Neural progenitor cell (in vitro differentiated cells): ENCODE data around the gene ZFPL1. TPM values are rescaled to one million over a fixed set of nuclear protein-coding genes. Genes with fewer than 3 reads are reported as not detected.

Source experiments
- DNase-seq: peaks from one replicate; pipeline ENCODE4 v3.0.0-alpha.2; 2016; ENCODE audit warnings: low spot score
- H2AFZ ChIP-seq: fragments of 200-600 bp; sonication (generic); replicated peaks from 2 replicates; pipeline ENCODE4 v1.6.1; 2016; ENCODE audit warnings: antibody characterized with exemption
- H3F3A ChIP-seq: fragments of 200-600 bp; sonication (generic); 2 replicates; pipeline ENCODE4 v1.6.1; 2016; ENCODE audit warnings: antibody characterized with exemption, low read depth
- H3K27ac ChIP-seq: fragments of 200-600 bp; sonication (generic); 2 replicates; pipeline ENCODE4 v1.5.1; 2016; ENCODE audit warnings: mild to moderate bottlenecking
- H3K27me3 ChIP-seq: fragments of 200-600 bp; sonication (generic); 2 replicates; pipeline ENCODE4 v1.6.1; 2016; ENCODE audit warnings: mild to moderate bottlenecking, moderate library complexity
- H3K36me3 ChIP-seq: fragments of 200-600 bp; sonication (generic); 2 replicates; pipeline ENCODE4 v1.5.1; 2016
- H3K4me1 ChIP-seq: fragments of 200-600 bp; sonication (generic); 2 replicates; pipeline ENCODE4 v1.6.1; 2016; ENCODE audit warnings: mixed run types
- H3K4me2 ChIP-seq: fragments of 200-600 bp; sonication (generic); 2 replicates; pipeline ENCODE4 v1.6.1; 2016
- H3K4me3 ChIP-seq: fragments of 200-600 bp; sonication (generic); 2 replicates; pipeline ENCODE4 v1.5.1; 2016
- H3K79me2 ChIP-seq: fragments of 200-600 bp; sonication (generic); 2 replicates; pipeline ENCODE4 v1.6.1; 2016; ENCODE audit warnings: low read depth
- H3K9ac ChIP-seq: fragments of 200-600 bp; sonication (generic); 2 replicates; pipeline ENCODE4 v1.6.1; 2016
- H3K9me3 ChIP-seq: fragments of 200-600 bp; sonication (generic); 2 replicates; pipeline ENCODE4 v1.5.1; 2016; ENCODE audit warnings: low read depth
- H4K20me1 ChIP-seq: fragments of 200-600 bp; sonication (generic); 2 replicates; pipeline ENCODE4 v1.6.1; 2016; ENCODE audit warnings: low read depth
- H3K27ac Mint-ChIP-seq: 3 replicates; pipeline ENCODE4 v1.8.0; 2021; ENCODE audit warnings: mixed read lengths
- H3K27me3 Mint-ChIP-seq: 2 replicates; pipeline ENCODE4 v1.8.0; 2022; ENCODE audit warnings: low read depth, mild to moderate bottlenecking, inconsistent platforms, moderate library complexity, mixed read lengths; ENCODE audit not compliant: insufficient read depth
- H3K36me3 Mint-ChIP-seq: 3 replicates; pipeline ENCODE4 v1.8.0; 2021; ENCODE audit warnings: mixed read lengths
- H3K4me1 Mint-ChIP-seq: 3 replicates; pipeline ENCODE4 v1.8.0; 2021; ENCODE audit warnings: mixed read lengths
- H3K4me3 Mint-ChIP-seq: 3 replicates; pipeline ENCODE4 v1.8.0; 2021; ENCODE audit warnings: mild to moderate bottlenecking, moderate library complexity, mixed read lengths
- H3K9me3 Mint-ChIP-seq: 3 replicates; pipeline ENCODE4 v1.8.0; 2020; ENCODE audit warnings: mixed read lengths
- EZH2 ChIP-seq: fragments of 200-600 bp; sonication (generic); IDR thresholded peaks from 2 replicates; pipeline ENCODE4 v1.6.1; 2017; ENCODE audit warnings: antibody characterized with exemption, mild to moderate bottlenecking, moderate library complexity
- EZH2phosphoT487 ChIP-seq: fragments of 200-600 bp; sonication (generic); IDR thresholded peaks from 2 replicates; pipeline ENCODE4 v1.6.1; 2017; ENCODE audit warnings: antibody characterized with exemption
- total RNA-seq: library from RNA; depleted of rRNA; stranded (reverse); fragments of >200 nt; gene quantifications from 2 replicates; pipeline ENCODE4 v1.2.3, GENCODE V29; 2015; ENCODE audit warnings: low replicate concordance
- TF ChIP-seq, protein P1 (sequence below): fragments of 200-600 bp; sonication (generic); IDR thresholded peaks from 2 replicates; pipeline ENCODE4 v1.5.1; 2017; ENCODE audit warnings: antibody characterized with exemption, mild to moderate bottlenecking

The ZFPL1 gene
- total RNA-seq, 1 donor from 2014 or later, result 12.6 TPM

DNA sequence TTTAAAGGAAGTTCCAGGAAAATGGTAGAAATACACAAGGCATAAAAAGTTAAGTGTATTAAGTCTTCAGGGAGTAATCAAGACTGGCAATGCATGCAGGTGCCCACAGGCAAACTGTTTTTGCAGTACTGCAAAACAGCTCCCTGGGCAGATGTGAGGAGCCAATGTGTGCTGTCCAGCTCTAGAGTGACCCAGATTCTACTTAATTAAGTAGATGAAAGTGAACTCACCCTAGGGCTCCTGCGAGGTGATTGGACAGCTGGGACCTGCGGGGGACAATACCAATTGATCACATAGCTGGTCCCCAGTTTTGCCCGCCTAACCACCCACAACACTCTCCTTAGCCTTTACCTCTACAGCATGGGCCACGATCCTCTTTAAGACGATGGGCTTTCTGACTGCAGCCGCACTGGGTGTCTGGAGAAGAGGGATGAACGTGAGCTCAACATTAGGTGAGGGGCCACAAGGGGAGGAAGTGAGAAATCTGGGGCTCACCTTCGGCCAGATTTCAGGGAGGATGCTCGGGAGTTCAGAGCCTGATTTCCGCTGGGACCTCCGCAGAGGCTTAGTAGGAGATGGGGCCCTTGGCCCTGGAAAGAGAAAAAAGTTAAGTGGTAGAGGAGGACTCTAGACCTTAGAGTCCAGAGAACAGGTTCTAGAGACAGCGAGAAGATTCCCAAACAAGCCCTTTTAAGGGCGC, 738 bp upstream of the ZFPL1 start:
- Histone ChIP-seq H3K9me3 (no peaks in the 10 kb centered on the region), H3K4me2 (peak overlapping the region; percentile 96), H3K9ac (peak overlapping the region; percentile 90), H2AFZ (peak overlapping the region; percentile 83), H3K4me3 (peak overlapping the region; percentile 91), H3K27me3 (no peaks in the 10 kb centered on the region), H3K36me3 (peaks cover 5% of the 10 kb centered on the region), H3K4me1 (peaks cover 14% of the 10 kb centered on the region), H3K79me2 (peaks cover 57% of the 10 kb centered on the region), H3F3A (peaks cover 21% of the 10 kb centered on the region), H3K27ac (no peak overlapping the region), H4K20me1 (peaks cover 7% of the 10 kb centered on the region)
- Mint-ChIP-seq H3K4me3 (peak overlapping the region; percentile 98), H3K4me1 (peaks cover 27% of the 10 kb centered on the region), H3K27ac (peak overlapping the region; percentile 96), H3K27me3 (peaks cover 4% of the 10 kb centered on the region), H3K36me3 (peaks cover 20% of the 10 kb centered on the region), H3K9me3 (no peaks in the 10 kb centered on the region)
- DNase-seq, result peak; percentile 18
- TF ChIP-seq, protein P1, sequence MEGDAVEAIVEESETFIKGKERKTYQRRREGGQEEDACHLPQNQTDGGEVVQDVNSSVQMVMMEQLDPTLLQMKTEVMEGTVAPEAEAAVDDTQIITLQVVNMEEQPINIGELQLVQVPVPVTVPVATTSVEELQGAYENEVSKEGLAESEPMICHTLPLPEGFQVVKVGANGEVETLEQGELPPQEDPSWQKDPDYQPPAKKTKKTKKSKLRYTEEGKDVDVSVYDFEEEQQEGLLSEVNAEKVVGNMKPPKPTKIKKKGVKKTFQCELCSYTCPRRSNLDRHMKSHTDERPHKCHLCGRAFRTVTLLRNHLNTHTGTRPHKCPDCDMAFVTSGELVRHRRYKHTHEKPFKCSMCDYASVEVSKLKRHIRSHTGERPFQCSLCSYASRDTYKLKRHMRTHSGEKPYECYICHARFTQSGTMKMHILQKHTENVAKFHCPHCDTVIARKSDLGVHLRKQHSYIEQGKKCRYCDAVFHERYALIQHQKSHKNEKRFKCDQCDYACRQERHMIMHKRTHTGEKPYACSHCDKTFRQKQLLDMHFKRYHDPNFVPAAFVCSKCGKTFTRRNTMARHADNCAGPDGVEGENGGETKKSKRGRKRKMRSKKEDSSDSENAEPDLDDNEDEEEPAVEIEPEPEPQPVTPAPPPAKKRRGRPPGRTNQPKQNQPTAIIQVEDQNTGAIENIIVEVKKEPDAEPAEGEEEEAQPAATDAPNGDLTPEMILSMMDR, result no peak
- TF ChIP-seq EZH2phosphoT487 (no peak), EZH2 (no peak)

DNA sequence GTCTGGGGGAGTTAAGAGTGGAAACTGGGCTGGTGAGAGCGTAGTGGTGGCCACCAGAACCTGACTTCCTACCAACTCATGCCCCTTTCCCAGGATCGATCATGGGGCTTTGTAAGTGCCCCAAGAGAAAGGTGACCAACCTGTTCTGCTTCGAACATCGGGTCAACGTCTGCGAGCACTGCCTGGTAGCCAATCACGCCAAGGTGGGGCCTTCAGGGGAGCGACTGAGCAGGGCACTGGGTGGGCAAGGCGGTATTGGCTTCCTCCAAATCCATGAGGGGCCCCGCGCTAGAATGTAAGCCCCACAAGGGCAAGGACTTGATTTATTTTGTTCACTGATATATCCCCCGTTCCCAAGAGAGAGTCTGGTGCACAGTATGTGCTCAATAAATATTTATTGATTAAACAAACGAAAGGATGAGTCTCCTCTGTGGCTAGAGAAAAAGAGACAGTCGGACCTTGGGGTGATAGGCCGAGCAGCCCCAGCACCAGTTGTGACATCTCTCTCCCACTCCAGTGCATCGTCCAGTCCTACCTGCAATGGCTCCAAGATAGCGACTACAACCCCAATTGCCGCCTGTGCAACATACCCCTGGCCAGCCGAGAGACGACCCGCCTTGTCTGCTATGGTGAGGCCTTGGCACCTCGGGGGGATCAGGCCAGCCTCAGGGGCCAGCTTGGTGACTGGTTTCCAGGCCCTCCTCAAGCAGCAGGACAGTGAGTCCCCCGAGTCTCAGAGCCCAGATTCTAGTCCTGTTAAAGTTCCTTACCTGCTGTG, 765 bp downstream of the ZFPL1 start:
- Histone ChIP-seq H3K4me2 (peak overlapping the region; percentile 96), H3K4me3 (peak overlapping the region; percentile 91), H3K27me3 (no peaks in the 10 kb centered on the region), H3F3A (peaks cover 14% of the 10 kb centered on the region), H3K27ac (peak overlapping the region; percentile 93), H3K9ac (peak overlapping the region; percentile 90), H3K36me3 (peaks cover 5% of the 10 kb centered on the region), H3K9me3 (no peaks in the 10 kb centered on the region), H3K4me1 (peaks cover 14% of the 10 kb centered on the region), H4K20me1 (no peaks in the 10 kb centered on the region), H2AFZ (peak overlapping the region; percentile 83), H3K79me2 (peaks cover 48% of the 10 kb centered on the region)
- peaks cover 23% of the 10 kb centered on the region for H3K4me1 Mint-ChIP-seq
- H3K27ac Mint-ChIP-seq, result peak overlapping the region; percentile 96
- peak overlapping the region; percentile 98 for H3K4me3 Mint-ChIP-seq
- peaks cover 9% of the 10 kb centered on the region for H3K27me3 Mint-ChIP-seq
- no peaks in the 10 kb centered on the region for H3K9me3 Mint-ChIP-seq
- H3K36me3 Mint-ChIP-seq, result peaks cover 14% of the 10 kb centered on the region
- DNase-seq, result no peak
- TF ChIP-seq EZH2 (no peak), EZH2phosphoT487 (no peak)
- TF ChIP-seq, protein P1, result no peak

DNA sequence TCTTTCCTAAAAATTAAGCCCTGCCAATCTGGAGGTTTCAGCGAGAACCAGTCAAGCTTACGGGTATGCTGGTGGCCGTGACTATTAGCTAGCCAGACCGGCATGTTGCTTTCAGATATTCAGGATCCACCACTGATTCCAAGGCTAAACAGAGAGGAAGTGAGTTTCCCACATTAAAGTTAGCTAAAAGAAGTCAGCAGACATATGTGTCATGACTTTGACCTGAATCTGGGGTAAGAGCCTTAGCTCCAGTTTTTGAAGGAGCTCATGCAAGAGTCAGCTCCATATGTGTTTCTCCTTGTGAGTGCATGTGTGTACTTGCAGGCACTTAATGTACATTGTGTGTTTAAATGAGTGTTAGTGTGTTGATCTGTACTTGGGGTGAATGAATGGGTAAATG, 1.4 kb downstream of the ZFPL1 start:
- Histone ChIP-seq H3K9me3 (no peaks in the 10 kb centered on the region), H3K9ac (no peak overlapping the region), H3F3A (peaks cover 12% of the 10 kb centered on the region), H3K27me3 (no peaks in the 10 kb centered on the region), H3K79me2 (peaks cover 46% of the 10 kb centered on the region), H4K20me1 (no peaks in the 10 kb centered on the region), H2AFZ (no peak overlapping the region), H3K4me1 (peaks cover 14% of the 10 kb centered on the region), H3K27ac (no peak overlapping the region), H3K4me2 (peak overlapping the region; percentile 96), H3K4me3 (no peak overlapping the region), H3K36me3 (peaks cover 4% of the 10 kb centered on the region)
- no peak overlapping the region for H3K27ac Mint-ChIP-seq
- peaks cover 11% of the 10 kb centered on the region for H3K36me3 Mint-ChIP-seq
- no peak for TF ChIP-seq EZH2phosphoT487
- TF ChIP-seq, protein P1, result no peak
- no peak for TF ChIP-seq EZH2
- H3K9me3 Mint-ChIP-seq, result no peaks in the 10 kb centered on the region
- peak overlapping the region; percentile 98 for H3K4me3 Mint-ChIP-seq
- H3K4me1 Mint-ChIP-seq, result peaks cover 23% of the 10 kb centered on the region
- no peak for DNase-seq
- peaks cover 9% of the 10 kb centered on the region for H3K27me3 Mint-ChIP-seq
